GM10248 (cell line): Measurements from ENCODE around the gene RNLS.

Source experiments
- CTCF ChIA-PET: fragments of 300-600 bp; sonication (Branson Sonifier 250); formaldehyde crosslinking; extraction: SDS; loops from one replicate; lab custom pipeline; 2021; ENCODE audit warnings: antibody characterized with exemption; lab: Yijun Ruan, JAX
- POLR2A ChIA-PET: fragments of 350-650 bp; sonication (Branson Sonifier 250); formaldehyde crosslinking; extraction: SDS; loops from one replicate; lab custom pipeline; 2020; ENCODE audit warnings: antibody characterized with exemption; lab: Yijun Ruan, JAX
- DNase-seq: peaks from one replicate; pipeline ENCODE4 v3.0.0; 2012; ENCODE audit errors: extremely low spot score
- TF ChIP-seq, protein P1 (sequence below): IDR thresholded peaks from 2 replicates; pipeline ENCODE4 v1.5.1; 2012; ENCODE audit warnings: mild to moderate bottlenecking, low read depth; ENCODE audit errors: extremely low read depth, missing control alignments, control extremely low read depth

The RNLS gene

DNA sequence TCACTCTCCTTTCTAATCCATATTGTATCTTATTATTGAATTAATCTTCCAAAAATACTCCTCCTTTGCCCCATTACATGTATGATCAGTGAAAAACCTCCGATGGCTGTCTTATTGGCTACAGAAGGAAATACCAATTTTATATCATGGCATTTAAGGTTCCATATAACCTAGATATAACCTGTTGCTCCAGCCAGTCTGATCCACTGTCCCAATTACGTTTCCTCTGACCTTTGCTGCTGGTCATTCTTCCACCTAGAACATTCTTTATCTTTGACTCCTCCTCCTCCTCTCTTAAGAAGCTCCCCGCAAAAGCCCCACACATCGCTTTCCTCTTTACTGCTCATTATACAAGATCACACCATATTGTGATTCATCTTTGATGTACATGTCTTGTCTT is 161.5 kb downstream of the RNLS start:
- no peak for DNase-seq
- ChIA-PET POLR2A (no interaction called here), CTCF (interaction anchor here (0.7 to 2.0 kb wide), 3 partner anchors 13 to 86 kb away, joined by 3 to 8 read pairs (median 4); no protein-coding TSS in a partner anchor)
- TF ChIP-seq, protein P1, sequence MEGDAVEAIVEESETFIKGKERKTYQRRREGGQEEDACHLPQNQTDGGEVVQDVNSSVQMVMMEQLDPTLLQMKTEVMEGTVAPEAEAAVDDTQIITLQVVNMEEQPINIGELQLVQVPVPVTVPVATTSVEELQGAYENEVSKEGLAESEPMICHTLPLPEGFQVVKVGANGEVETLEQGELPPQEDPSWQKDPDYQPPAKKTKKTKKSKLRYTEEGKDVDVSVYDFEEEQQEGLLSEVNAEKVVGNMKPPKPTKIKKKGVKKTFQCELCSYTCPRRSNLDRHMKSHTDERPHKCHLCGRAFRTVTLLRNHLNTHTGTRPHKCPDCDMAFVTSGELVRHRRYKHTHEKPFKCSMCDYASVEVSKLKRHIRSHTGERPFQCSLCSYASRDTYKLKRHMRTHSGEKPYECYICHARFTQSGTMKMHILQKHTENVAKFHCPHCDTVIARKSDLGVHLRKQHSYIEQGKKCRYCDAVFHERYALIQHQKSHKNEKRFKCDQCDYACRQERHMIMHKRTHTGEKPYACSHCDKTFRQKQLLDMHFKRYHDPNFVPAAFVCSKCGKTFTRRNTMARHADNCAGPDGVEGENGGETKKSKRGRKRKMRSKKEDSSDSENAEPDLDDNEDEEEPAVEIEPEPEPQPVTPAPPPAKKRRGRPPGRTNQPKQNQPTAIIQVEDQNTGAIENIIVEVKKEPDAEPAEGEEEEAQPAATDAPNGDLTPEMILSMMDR, result no peak

DNA sequence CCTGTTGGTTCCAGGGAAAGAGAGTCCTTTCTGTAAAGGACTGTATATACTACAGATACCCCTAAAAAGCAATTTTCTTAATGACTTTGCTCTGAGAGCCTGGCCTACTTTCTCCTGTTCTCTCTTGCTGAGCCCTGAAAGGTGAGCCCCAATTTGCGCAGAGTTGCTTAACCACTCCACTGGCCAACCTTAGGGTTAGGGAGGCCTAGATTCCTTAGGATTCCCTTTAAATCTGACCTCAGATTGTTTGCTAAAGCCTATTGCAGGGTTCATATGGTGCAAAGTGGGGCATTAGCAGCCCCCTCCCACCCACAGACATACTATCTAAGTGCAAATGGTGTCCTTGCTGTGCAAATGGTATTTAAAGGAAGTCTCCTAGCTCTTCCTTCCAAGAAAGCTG is 164.2 kb downstream of the RNLS start:
- TF ChIP-seq, protein P1, result no peak
- CTCF ChIA-PET, result no interaction called here
- no peak for DNase-seq
- POLR2A ChIA-PET, result no interaction called here

DNA sequence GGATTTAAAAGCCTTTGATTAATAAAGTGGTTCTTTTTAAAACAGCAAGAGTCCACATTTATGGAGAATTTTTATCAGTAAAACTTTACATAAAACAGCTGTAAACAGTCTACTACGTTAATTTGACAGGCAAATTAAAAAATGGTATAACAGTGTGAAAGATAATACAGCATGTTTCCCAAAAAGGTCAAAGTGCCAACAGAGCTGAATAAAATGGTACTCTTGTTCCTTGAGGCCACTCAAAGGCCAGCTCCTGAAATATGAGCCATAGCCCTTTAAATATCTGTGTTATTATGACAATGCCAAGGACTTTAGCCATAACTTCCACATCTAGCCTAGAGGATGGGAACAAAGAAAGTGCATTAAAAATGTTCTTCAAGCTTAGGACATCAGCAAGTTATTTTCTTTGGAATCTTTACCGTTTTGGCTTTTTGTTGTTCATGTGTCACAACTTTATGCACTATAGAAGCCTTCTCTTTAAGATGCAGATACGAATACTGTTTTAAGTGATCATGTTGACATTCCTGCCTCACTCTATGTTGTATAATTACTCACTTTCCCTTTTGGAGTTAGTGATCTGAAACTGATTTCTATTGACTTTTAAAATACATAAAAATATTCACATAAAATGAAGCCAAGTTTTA is 165.6 kb downstream of the RNLS start:
- DNase-seq, result no peak
- CTCF ChIA-PET, result interaction anchor here (1.0 to 1.4 kb wide), 3 partner anchors 9 to 270 kb away, joined by 3 to 4 read pairs (median 3); no protein-coding TSS in a partner anchor

DNA sequence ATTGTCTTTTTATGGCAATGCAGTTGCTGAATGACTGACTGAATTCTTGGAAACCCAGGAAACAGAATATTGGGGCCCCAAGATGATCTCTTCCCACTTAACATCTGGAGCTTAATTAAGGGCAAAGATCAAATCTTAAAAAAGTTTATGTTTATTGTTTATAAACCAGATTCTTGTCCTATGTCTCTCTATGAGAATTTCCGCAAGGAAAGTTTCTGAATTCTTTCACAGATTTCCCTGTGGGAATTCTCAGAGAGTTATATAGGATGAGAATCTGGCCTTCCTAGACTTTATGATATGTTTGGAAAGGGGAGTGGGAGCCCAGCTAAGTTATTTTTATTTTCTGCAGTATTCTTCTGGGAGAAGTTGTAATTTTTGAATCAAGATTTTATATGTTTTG is 166.3 kb downstream of the RNLS start:
- CTCF ChIA-PET, result interaction anchor here (1.3 kb wide), 1 partner anchor 18 kb away, joined by 4 read pairs; no protein-coding TSS in a partner anchor
- no peak for DNase-seq
- TF ChIP-seq, protein P1, result no peak
- POLR2A ChIA-PET, result no interaction called here

More for the DNA sequence above, 165.6 kb downstream of the RNLS start:
- POLR2A ChIA-PET, result no interaction called here
- TF ChIP-seq, protein P1, result no peak

DNA sequence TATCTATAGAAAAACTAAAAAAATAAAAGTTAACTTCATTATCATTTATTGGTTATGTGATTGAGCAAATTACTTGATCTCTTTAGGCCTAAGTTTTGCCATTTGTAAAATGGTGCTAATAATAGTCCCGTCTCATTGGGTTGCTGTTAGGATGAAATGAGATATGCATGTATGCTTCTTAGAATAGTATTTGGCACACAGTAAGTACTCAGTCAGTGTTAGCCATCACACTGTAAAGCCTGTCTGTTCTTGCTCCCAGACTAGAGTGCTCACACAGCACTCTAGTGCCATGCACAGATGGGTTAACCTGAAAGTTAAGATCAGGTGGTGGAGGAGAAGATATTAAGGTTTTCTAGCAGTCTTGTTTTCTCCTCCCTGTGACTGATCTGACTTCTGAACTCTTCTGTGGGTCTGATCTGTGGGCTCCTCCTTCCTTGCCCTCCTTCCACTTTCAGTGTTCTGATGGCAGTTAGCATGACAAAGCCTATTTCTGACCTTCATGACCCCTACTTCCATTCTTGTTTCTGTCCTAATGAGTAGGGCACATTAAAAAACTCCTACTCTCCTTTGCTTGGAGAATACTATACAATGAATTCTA is 167.5 kb downstream of the RNLS start:
- TF ChIP-seq, protein P1, result no peak
- CTCF ChIA-PET, result interaction anchor here (0.7 to 1.5 kb wide), 2 partner anchors 27 to 36 kb away, joined by 3 to 8 read pairs; no protein-coding TSS in a partner anchor
- no peak for DNase-seq

DNA sequence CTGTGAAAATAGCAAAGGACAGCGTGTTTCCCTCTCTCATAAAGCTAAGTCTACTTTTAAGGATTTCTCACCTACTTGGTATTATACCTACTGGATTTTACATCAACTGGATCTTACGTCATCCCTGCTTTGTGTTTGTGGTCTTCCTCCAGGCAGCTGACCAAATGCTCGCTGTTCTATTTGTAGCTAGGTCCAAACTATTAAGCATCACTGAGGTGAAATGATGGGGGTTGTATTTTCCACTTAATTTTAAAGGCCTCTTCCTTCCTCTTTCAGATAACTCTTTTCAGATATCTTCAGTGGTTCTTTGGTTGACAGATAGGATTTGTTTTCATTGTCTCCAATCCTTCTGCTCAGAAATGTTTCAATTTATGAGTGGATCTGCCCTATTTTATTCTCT is 169.7 kb downstream of the RNLS start:
- TF ChIP-seq, protein P1, result no peak
- DNase-seq, result no peak
- ChIA-PET POLR2A (no interaction called here), CTCF (interaction anchor here (0.9 to 1.9 kb wide), 3 partner anchors 24 to 595 kb away, joined by 3 to 6 read pairs (median 3); partner anchors contain the start of gene ATAD1)

More for the DNA sequence above, 167.5 kb downstream of the RNLS start:
- POLR2A ChIA-PET, result no interaction called here
